ENCODE results near the gene GALNT17.

GALNT17 gene

GRCh38 chr7:71332207-71332606 lies 200.3 kb downstream of the GALNT17 start:
- H2AFZ ChIP-seq (ENCODE audit: low read length, unreplicated experiment), result no peak overlapping the region
- H3K4me3 ChIP-seq (ENCODE audit: low read depth, low read length), result no peak overlapping the region
- no peaks in the 10 kb centered on the region for H3K27me3 ChIP-seq (ENCODE audit: insufficient read depth, low read length)
- no peaks in the 10 kb centered on the region for H3K4me1 ChIP-seq (ENCODE audit: control insufficient read depth, insufficient read depth, low read length, unreplicated experiment)
- H3K27ac ChIP-seq (ENCODE audit: low read depth, low read length), result no peak overlapping the region
- no peaks in the 10 kb centered on the region for H3K79me2 ChIP-seq (ENCODE audit: control insufficient read depth, insufficient read depth, low read length, unreplicated experiment)
- H3K36me3 ChIP-seq (ENCODE audit: insufficient read depth, low read length), result no peaks in the 10 kb centered on the region

- Histone ChIP-seq H3K4me3 (ENCODE audit: low read depth, low read length) (no peak overlapping the region), H2AFZ (ENCODE audit: low read length, unreplicated experiment) (no peak overlapping the region), H3K79me2 (ENCODE audit: control insufficient read depth, insufficient read depth, low read length, unreplicated experiment) (no peaks in the 10 kb centered on the region), H3K36me3 (ENCODE audit: insufficient read depth, low read length) (no peaks in the 10 kb centered on the region), H3K4me1 (ENCODE audit: control insufficient read depth, insufficient read depth, low read length, unreplicated experiment) (no peaks in the 10 kb centered on the region), H3K27ac (ENCODE audit: low read depth, low read length) (no peak overlapping the region), H3K27me3 (ENCODE audit: insufficient read depth, low read length) (no peaks in the 10 kb centered on the region)
These were observed 202.6 kb downstream of the GALNT17 start for GRCh38 chr7:71334541-71334940.

GRCh38 chr7:71338866-71339265 lies 206.9 kb downstream of the GALNT17 start:
- no peak overlapping the region for H3K27ac ChIP-seq (ENCODE audit: low read depth, low read length)
- no peak overlapping the region for H3K4me3 ChIP-seq (ENCODE audit: low read depth, low read length)
- no peak overlapping the region for H2AFZ ChIP-seq (ENCODE audit: low read length, unreplicated experiment)
- H3K36me3 ChIP-seq (ENCODE audit: insufficient read depth, low read length), result no peaks in the 10 kb centered on the region
- no peaks in the 10 kb centered on the region for H3K4me1 ChIP-seq (ENCODE audit: control insufficient read depth, insufficient read depth, low read length, unreplicated experiment)
- no peaks in the 10 kb centered on the region for H3K79me2 ChIP-seq (ENCODE audit: control insufficient read depth, insufficient read depth, low read length, unreplicated experiment)
- no peaks in the 10 kb centered on the region for H3K27me3 ChIP-seq (ENCODE audit: insufficient read depth, low read length)

- Histone ChIP-seq H3K27me3 (ENCODE audit: insufficient read depth, low read length) (no peaks in the 10 kb centered on the region), H3K4me3 (ENCODE audit: low read depth, low read length) (no peak overlapping the region), H3K79me2 (ENCODE audit: control insufficient read depth, insufficient read depth, low read length, unreplicated experiment) (no peaks in the 10 kb centered on the region), H2AFZ (ENCODE audit: low read length, unreplicated experiment) (no peak overlapping the region), H3K27ac (ENCODE audit: low read depth, low read length) (no peak overlapping the region), H3K36me3 (ENCODE audit: insufficient read depth, low read length) (no peaks in the 10 kb centered on the region), H3K4me1 (ENCODE audit: control insufficient read depth, insufficient read depth, low read length, unreplicated experiment) (no peaks in the 10 kb centered on the region)
These were observed 208.0 kb downstream of the GALNT17 start for GRCh38 chr7:71339924-71340323.

GRCh38 chr7:71342202-71342601 lies 210.3 kb downstream of the GALNT17 start:
- Histone ChIP-seq H3K79me2 (ENCODE audit: control insufficient read depth, insufficient read depth, low read length, unreplicated experiment) (no peaks in the 10 kb centered on the region), H3K27ac (ENCODE audit: low read depth, low read length) (no peak overlapping the region)

GRCh38 chr7:71343039-71343438 lies 211.1 kb downstream of the GALNT17 start:
- H3K27ac ChIP-seq (ENCODE audit: low read depth, low read length), result no peak overlapping the region
- H3K4me3 ChIP-seq (ENCODE audit: low read depth, low read length), result no peak overlapping the region
- no peaks in the 10 kb centered on the region for H3K27me3 ChIP-seq (ENCODE audit: insufficient read depth, low read length)
- H3K79me2 ChIP-seq (ENCODE audit: control insufficient read depth, insufficient read depth, low read length, unreplicated experiment), result no peaks in the 10 kb centered on the region
- no peaks in the 10 kb centered on the region for H3K36me3 ChIP-seq (ENCODE audit: insufficient read depth, low read length)
- no peak overlapping the region for H2AFZ ChIP-seq (ENCODE audit: low read length, unreplicated experiment)
- no peaks in the 10 kb centered on the region for H3K4me1 ChIP-seq (ENCODE audit: control insufficient read depth, insufficient read depth, low read length, unreplicated experiment)

More at GRCh38 chr7:71342202-71342601, 210.3 kb downstream of the GALNT17 start:
- Histone ChIP-seq H3K36me3 (ENCODE audit: insufficient read depth, low read length) (no peaks in the 10 kb centered on the region), H3K4me3 (ENCODE audit: low read depth, low read length) (no peak overlapping the region), H3K27me3 (ENCODE audit: insufficient read depth, low read length) (no peaks in the 10 kb centered on the region), H3K4me1 (ENCODE audit: control insufficient read depth, insufficient read depth, low read length, unreplicated experiment) (no peaks in the 10 kb centered on the region), H2AFZ (ENCODE audit: low read length, unreplicated experiment) (no peak overlapping the region)

GRCh38 chr7:71343892-71344291 lies 211.9 kb downstream of the GALNT17 start:
- Histone ChIP-seq H3K27me3 (ENCODE audit: insufficient read depth, low read length) (no peaks in the 10 kb centered on the region), H3K4me3 (ENCODE audit: low read depth, low read length) (no peak overlapping the region), H2AFZ (ENCODE audit: low read length, unreplicated experiment) (no peak overlapping the region), H3K36me3 (ENCODE audit: insufficient read depth, low read length) (no peaks in the 10 kb centered on the region), H3K4me1 (ENCODE audit: control insufficient read depth, insufficient read depth, low read length, unreplicated experiment) (no peaks in the 10 kb centered on the region), H3K79me2 (ENCODE audit: control insufficient read depth, insufficient read depth, low read length, unreplicated experiment) (no peaks in the 10 kb centered on the region), H3K27ac (ENCODE audit: low read depth, low read length) (no peak overlapping the region)

- Histone ChIP-seq H3K27ac (ENCODE audit: low read depth, low read length) (no peak overlapping the region), H3K4me3 (ENCODE audit: low read depth, low read length) (no peak overlapping the region), H2AFZ (ENCODE audit: low read length, unreplicated experiment) (no peak overlapping the region), H3K27me3 (ENCODE audit: insufficient read depth, low read length) (no peaks in the 10 kb centered on the region), H3K4me1 (ENCODE audit: control insufficient read depth, insufficient read depth, low read length, unreplicated experiment) (no peaks in the 10 kb centered on the region), H3K36me3 (ENCODE audit: insufficient read depth, low read length) (no peaks in the 10 kb centered on the region), H3K79me2 (ENCODE audit: control insufficient read depth, insufficient read depth, low read length, unreplicated experiment) (no peaks in the 10 kb centered on the region)
These were observed 213.4 kb downstream of the GALNT17 start for GRCh38 chr7:71345117-71345884.

- no peaks in the 10 kb centered on the region for H3K4me1 ChIP-seq (ENCODE audit: control insufficient read depth, insufficient read depth, low read length, unreplicated experiment)
- no peak overlapping the region for H3K4me3 ChIP-seq (ENCODE audit: low read depth, low read length)
- H3K27me3 ChIP-seq (ENCODE audit: insufficient read depth, low read length), result no peaks in the 10 kb centered on the region
- H3K79me2 ChIP-seq (ENCODE audit: control insufficient read depth, insufficient read depth, low read length, unreplicated experiment), result no peaks in the 10 kb centered on the region
- H3K27ac ChIP-seq (ENCODE audit: low read depth, low read length), result no peak overlapping the region
- H3K36me3 ChIP-seq (ENCODE audit: insufficient read depth, low read length), result no peaks in the 10 kb centered on the region
- no peak overlapping the region for H2AFZ ChIP-seq (ENCODE audit: low read length, unreplicated experiment)
These were observed 217.1 kb downstream of the GALNT17 start for GRCh38 chr7:71348821-71349681.

- Histone ChIP-seq H3K79me2 (ENCODE audit: control insufficient read depth, insufficient read depth, low read length, unreplicated experiment) (no peaks in the 10 kb centered on the region), H2AFZ (ENCODE audit: low read length, unreplicated experiment) (no peak overlapping the region), H3K27ac (ENCODE audit: low read depth, low read length) (no peak overlapping the region), H3K27me3 (ENCODE audit: insufficient read depth, low read length) (no peaks in the 10 kb centered on the region), H3K36me3 (ENCODE audit: insufficient read depth, low read length) (no peaks in the 10 kb centered on the region), H3K4me3 (ENCODE audit: low read depth, low read length) (no peak overlapping the region), H3K4me1 (ENCODE audit: control insufficient read depth, insufficient read depth, low read length, unreplicated experiment) (no peaks in the 10 kb centered on the region)
These were observed 217.9 kb downstream of the GALNT17 start for GRCh38 chr7:71349682-71350481.
